GM10248 (cell line): ENCODE results near the gene SCARB1.

Source experiments
- CTCF ChIA-PET: fragments of 300-600 bp; sonication (Branson Sonifier 250); formaldehyde crosslinking; extraction: SDS; loops from one replicate; lab custom pipeline; 2021; ENCODE audit warnings: antibody characterized with exemption; lab: Yijun Ruan, JAX
- POLR2A ChIA-PET: fragments of 350-650 bp; sonication (Branson Sonifier 250); formaldehyde crosslinking; extraction: SDS; loops from one replicate; lab custom pipeline; 2020; ENCODE audit warnings: antibody characterized with exemption; lab: Yijun Ruan, JAX
- DNase-seq: peaks from one replicate; pipeline ENCODE4 v3.0.0; 2012; ENCODE audit errors: extremely low spot score
- CTCF ChIP-seq: IDR thresholded peaks from 2 replicates; pipeline ENCODE4 v1.5.1; 2012; ENCODE audit warnings: mild to moderate bottlenecking, low read depth; ENCODE audit errors: extremely low read depth, missing control alignments, control extremely low read depth

The SCARB1 gene

GRCh38 chr12:124731869-124732268 lies 131.8 kb downstream of the SCARB1 start:
- ChIA-PET POLR2A (no interaction called here), CTCF (interaction anchor here (1.0 to 3.1 kb wide), 2 partner anchors 9 to 34 kb away, joined by 3 to 11 read pairs; no protein-coding TSS in a partner anchor)
- no peak for TF ChIP-seq CTCF
- no peak for DNase-seq

- ChIA-PET POLR2A (no interaction called here), CTCF (interaction anchor here (0.7 to 1.3 kb wide), 4 partner anchors 8 to 331 kb away, joined by 3 to 5 read pairs (median 3); no protein-coding TSS in a partner anchor)
- no peak for TF ChIP-seq CTCF
- DNase-seq, result no peak
Measured at GRCh38 chr12:124730455-124730932, 133.2 kb downstream of the SCARB1 start.

- no peak for DNase-seq
- CTCF ChIA-PET, result interaction anchor here (1.5 kb wide), 1 partner anchor 20 kb away, joined by 3 read pairs; no protein-coding TSS in a partner anchor
- TF ChIP-seq CTCF, result no peak
- POLR2A ChIA-PET, result no interaction called here
Measured at GRCh38 chr12:124727922-124728321, 135.7 kb downstream of the SCARB1 start.

GRCh38 chr12:124727264-124727800 lies 136.3 kb downstream of the SCARB1 start:
- POLR2A ChIA-PET, result no interaction called here

More at GRCh38 chr12:124727264-124727800, 136.3 kb downstream of the SCARB1 start:
- CTCF ChIA-PET, result interaction anchor here (1.5 kb wide), 1 partner anchor 19 kb away, joined by 3 read pairs; no protein-coding TSS in a partner anchor
- peak; percentile 58 for DNase-seq
- no peak for TF ChIP-seq CTCF
